ENCODE measurements around the gene GLCCI1. TPM values are rescaled to one million over a fixed set of nuclear protein-coding genes. Genes with fewer than 3 reads are reported as not detected.

Gene GLCCI1
- total and polyA plus RNA-seq, 2 donors (not counting 3 experiments of a cell fraction or from before 2014, with no cell fraction given) = 2.3 to 5.6 TPM

DNA sequence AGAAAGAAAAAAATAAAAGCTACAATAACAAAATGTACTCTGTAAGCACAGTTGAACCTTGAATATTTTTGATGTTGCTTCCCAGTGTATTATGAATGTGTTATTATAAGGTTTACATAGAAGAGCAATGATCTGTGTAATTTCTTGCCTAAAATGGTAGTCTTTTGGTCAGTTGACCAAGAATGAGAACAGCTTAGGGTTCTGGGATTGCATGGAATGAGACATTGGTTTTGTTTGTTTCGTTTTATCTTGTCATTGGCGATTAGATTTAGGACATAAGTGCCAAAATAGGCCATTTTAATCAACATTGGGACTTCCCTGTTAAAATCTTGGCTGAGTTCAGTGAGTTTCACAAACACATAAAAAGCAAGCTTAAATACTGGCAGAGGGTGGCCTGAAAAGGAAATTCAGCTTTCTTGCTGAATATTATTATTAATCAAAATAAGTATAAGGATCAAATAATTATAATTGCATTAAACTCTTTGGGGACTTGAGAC, 49.1 kb upstream of the GLCCI1 start:
- intact Hi-C loops (cut with micrococcal nuclease) = no loop called here

More for the DNA sequence above, 49.1 kb upstream of the GLCCI1 start:
- FAIRE-seq (no peak), DNase-seq (ENCODE audit: low read depth, low spot score) (no peak)
- no peak for TF ChIP-seq EZH2 (IDR thresholded peaks at IDR 0.05; ENCODE audit: borderline replicate concordance, low read depth, low read length, severe bottlenecking)
- no peak for TF ChIP-seq POLR2AphosphoS5 (IDR thresholded peaks at IDR 0.05; ENCODE audit: insufficient read depth, low read depth, low read length)
- no peak for TF ChIP-seq GATA2 (IDR thresholded peaks at IDR 0.05; ENCODE audit: insufficient read depth, insufficient read length, low read depth, low read length)
- TF ChIP-seq, protein P1, sequence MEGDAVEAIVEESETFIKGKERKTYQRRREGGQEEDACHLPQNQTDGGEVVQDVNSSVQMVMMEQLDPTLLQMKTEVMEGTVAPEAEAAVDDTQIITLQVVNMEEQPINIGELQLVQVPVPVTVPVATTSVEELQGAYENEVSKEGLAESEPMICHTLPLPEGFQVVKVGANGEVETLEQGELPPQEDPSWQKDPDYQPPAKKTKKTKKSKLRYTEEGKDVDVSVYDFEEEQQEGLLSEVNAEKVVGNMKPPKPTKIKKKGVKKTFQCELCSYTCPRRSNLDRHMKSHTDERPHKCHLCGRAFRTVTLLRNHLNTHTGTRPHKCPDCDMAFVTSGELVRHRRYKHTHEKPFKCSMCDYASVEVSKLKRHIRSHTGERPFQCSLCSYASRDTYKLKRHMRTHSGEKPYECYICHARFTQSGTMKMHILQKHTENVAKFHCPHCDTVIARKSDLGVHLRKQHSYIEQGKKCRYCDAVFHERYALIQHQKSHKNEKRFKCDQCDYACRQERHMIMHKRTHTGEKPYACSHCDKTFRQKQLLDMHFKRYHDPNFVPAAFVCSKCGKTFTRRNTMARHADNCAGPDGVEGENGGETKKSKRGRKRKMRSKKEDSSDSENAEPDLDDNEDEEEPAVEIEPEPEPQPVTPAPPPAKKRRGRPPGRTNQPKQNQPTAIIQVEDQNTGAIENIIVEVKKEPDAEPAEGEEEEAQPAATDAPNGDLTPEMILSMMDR (IDR thresholded peaks at IDR 0.05; ENCODE audit: extremely low read depth in 1 of 2, insufficient read depth in 1 of 2, low read depth in 1 of 2, low read length in 2 of 2) = no peak
- TF ChIP-seq JUN (IDR thresholded peaks at IDR 0.05; ENCODE audit: borderline replicate concordance, insufficient read depth, insufficient read length, low read depth) = no peak
- TF ChIP-seq POLR2A (IDR thresholded peaks at IDR 0.05; ENCODE audit: low read depth, low read length) = no peak
- no peak for TF ChIP-seq FOS (IDR thresholded peaks at IDR 0.05; ENCODE audit: borderline replicate concordance, insufficient read depth, low read length)
- TF ChIP-seq, protein P2, sequence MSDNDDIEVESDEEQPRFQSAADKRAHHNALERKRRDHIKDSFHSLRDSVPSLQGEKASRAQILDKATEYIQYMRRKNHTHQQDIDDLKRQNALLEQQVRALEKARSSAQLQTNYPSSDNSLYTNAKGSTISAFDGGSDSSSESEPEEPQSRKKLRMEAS (IDR thresholded peaks at IDR 0.05; ENCODE audit: insufficient read depth, insufficient read length) = no peak
- TF ChIP-seq MYC (IDR thresholded peaks at IDR 0.05; ENCODE audit: low read depth, low read length) = no peak
- dilution Hi-C loops (cut with MboI; ENCODE audit: extremely low pct_ligation_motif_present, low sequenced_read_pairs) = no loop called here
- Histone ChIP-seq H3K9me1 (replicated peaks; ENCODE audit: control insufficient read depth, extremely low read depth, insufficient read depth, low read length) (no peaks in the 10 kb centered on the region), H3K9ac (replicated peaks; ENCODE audit: extremely low read depth, insufficient read depth, low read length) (no peak overlapping the region), H3K36me3 (ENCODE audit: control insufficient read depth in 2 of 2, extremely low read depth in 1 of 2, insufficient read depth in 2 of 2, low read length in 2 of 2) (no peaks in the 10 kb centered on the region), H3K27me3 (ENCODE audit: control insufficient read depth in 2 of 2, insufficient read depth in 2 of 2, low read length in 2 of 2) (no peaks in the 10 kb centered on the region), H3K27ac (ENCODE audit: insufficient read depth, low read depth, low read length) (no peak overlapping the region), H2AFZ (ENCODE audit: low read depth, low read length) (no peak overlapping the region), H3K9me3 (replicated peaks; ENCODE audit: control insufficient read depth, insufficient read depth, low read length) (no peaks in the 10 kb centered on the region), H4K20me1 (replicated peaks; ENCODE audit: control insufficient read depth, extremely low read depth, insufficient read depth, low read length) (no peaks in the 10 kb centered on the region), H3K4me1 (ENCODE audit: control insufficient read depth, extremely low read depth, insufficient read depth, low read length) (no peaks in the 10 kb centered on the region), H3K4me2 (ENCODE audit: insufficient read depth, low read length) (no peak overlapping the region), H3K4me3 (replicated peaks in 1 of 3; ENCODE audit: insufficient read depth in 1 of 3, low read depth in 1 of 3, low read length in 3 of 3) (no peak overlapping the region), H3K79me2 (ENCODE audit: control insufficient read depth, insufficient read depth, low read length) (no peaks in the 10 kb centered on the region)
- CTCF ChIA-PET = interaction anchor here (1.2 to 1.6 kb wide), 3 partner anchors 11 to 239 kb away, joined by 3 to 4 read pairs (median 3); no protein-coding TSS in a partner anchor
- POLR2A ChIA-PET = interaction anchor here (1.1 kb wide), 1 partner anchor 49 kb away, joined by 3 read pairs; the partner anchor contains the start of gene GLCCI1
- BruUV-seq (replicated peaks) = no TSS peak
